ENCODE data around the gene LEP.

GRCh38 chr7:128206747-128207500 is 34.2 kb upstream of the LEP start:
- no peak for TF ChIP-seq CTCF (IDR thresholded peaks at IDR 0.05)
- TF ChIP-seq EZH2 (IDR thresholded peaks at IDR 0.05; ENCODE audit: borderline replicate concordance, insufficient read depth, low read depth, low read length, poor library complexity, severe bottlenecking): no peak

Measured in B cell (primary cell).